GM18498 (cell line): ENCODE results near the gene WIPI1.
"Not testable (repeated sequence)": the region's sequence is repeated elsewhere in the genome, so short reads cannot be mapped to it uniquely, and the experiment has no call there.

ENCODE experiments used
- ATAC-seq: cut with Tn5 transposase; IDR thresholded peaks from one replicate; pipeline ENCODE4 v1.9.1; 2021; ENCODE audit warnings: mild to moderate bottlenecking, moderate library complexity; ENCODE audit not compliant: unreplicated experiment

The WIPI1 gene

DNA sequence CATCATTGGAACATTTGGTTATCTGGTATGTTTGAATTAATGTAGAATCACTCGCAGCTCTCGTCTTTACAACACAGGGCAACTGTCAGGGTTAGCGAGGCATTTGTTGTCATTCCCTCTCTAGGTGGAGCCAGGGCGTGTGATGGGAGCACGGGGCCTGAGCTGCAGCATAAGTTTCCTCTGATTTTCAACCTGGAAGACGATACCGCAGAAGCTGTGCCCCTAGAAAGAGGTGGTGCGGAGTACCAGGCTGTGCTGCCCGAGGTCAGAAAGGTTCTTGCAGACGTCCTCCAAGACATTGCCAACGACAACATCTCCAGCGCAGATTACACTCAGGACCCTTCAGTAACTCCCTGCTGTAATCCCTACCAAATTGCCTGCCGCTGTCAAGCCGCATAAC lies 37.2 kb downstream of the WIPI1 start:
- ATAC-seq = no peak

DNA sequence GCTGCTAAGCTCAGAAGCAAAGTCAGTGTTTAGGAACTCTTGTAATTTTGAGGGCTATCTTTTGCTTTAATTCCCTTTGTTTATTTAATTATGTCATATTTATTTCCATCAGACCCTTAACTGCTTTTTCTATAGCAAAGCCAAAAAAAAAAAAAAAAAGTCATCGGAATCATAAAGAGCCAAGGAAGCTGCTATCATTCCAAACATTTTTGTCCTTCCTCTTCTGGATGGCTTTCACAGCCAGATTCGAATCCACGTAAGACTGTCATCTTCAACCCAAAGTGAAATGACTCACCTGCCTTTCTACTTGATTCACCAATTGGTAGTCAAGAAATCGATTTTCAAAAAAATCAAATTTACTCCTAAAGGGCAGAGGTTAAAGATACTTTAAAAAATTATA lies 38.4 kb downstream of the WIPI1 start:
- no peak for ATAC-seq

DNA sequence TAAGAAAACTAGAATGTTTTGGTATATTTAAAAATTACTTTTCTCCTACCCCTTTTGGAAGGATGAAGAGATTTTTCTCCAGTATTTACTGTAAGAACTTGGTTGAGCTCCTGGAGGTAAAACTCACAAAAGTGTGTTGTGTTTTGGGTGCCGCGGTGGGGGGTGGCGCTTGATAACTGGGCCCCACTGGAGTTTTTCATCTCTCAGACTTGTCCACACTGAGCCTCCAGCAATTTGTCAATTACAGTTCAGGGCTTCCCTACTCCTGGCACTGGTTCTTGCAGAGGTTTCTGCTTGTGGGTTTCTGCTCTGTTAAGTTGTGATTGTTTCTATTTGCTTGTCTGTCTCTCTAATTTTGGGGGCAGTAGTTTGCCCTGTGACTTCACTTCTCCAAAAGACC lies 40.0 kb downstream of the WIPI1 start:
- ATAC-seq = no peak

DNA sequence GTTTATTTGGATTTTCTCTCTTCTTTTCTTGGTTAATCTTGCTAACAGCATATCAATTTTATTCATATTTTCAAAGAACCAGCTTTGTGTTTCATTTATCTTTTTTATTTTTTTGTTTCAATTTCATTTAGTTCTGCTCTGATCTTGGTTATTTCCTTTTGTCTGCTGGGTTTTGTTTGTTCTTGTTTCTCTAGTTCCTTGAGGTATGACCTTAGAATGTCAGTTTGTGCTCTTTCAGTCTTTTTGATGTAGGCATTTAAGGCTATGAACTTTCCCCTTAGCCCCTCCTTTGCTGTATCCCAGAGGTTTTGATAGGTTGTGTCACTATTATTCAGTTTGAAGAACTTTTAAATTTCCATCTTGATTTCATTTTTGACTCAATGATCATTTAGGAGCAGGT lies 42.4 kb downstream of the WIPI1 start:
- not testable (repeated sequence) for ATAC-seq

DNA sequence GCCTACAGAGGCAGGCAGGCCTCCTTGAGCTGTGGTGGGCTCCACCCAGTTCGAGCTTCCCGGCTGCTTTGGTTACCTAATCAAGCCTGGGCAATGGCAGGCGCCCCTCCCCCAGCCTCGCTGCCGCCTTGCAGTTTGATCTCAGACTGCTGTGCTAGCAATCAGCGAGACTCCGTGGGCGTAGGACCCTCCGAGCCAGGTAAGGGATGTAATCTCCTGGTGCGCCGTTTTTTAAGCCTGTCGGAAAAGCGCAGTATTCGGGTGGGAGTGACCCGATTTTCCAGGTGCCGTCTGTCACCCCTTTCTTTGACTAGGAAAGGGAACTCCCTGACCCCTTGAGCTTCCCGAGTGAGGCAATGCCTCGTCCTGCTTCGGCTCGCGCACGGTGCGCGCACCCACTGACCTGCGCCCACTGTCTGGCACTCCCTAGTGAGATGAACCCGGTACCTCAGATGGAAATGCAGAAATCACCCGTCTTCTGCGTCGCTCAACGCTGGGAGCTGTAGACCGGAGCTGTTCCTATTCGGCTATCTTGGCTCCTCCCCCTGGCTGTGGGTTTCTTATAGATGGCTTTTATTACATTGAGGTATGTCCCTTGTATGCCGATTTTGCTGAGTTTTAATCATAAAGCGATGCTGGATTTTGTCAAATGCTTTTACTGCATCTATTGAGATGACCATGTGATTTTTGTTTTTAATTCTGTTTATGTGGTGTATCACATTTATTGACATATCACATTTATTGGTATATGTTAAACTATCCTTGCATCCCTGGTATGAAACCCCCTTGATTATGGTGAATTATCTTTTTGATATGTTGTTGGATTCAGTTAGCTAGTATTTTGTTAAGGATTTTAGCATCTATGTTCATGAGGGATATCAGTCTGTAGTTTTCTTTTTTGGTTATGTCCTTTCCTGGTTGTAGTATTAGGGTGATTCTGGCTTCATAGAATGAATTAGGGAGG lies 43.4 kb downstream of the WIPI1 start:
- ATAC-seq = not testable (repeated sequence)

DNA sequence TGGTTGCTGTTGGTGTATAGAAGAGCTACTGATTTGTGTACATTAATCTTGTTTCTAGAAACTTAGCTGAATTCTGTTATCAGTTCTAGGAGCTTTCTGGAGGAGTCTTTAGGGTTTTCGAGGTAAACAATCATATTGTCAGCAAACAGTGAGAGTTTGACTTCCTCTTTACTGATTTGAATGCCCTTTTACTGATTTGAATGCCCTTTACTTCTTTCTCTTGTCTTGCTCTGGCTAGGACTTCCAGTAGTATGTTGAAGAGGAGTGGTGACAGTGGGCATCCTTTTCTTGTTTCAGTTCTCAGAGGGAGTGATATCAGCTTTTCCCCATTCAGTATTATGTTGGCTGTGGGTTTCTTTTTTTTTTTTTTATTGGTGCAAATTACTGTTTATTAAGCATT lies 49.6 kb downstream of the WIPI1 start:
- not testable (repeated sequence) for ATAC-seq

DNA sequence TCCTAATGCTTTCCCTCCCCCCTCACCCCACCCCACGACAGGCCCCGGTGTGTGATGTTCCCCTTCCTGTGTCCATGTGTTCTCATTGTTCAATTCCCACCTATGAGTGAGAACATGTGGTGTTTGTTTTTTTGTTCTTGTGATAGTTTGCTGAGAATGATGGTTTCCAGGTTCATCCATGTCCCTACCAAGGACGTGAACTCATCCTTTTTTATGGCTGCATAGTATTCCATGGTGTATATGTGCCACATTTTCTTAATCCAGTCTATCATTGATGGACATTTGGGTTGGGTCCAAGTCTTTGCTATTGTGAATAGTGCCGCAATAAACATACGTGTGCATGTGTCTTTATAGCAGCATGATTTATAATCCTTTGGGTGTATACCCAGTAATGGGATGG lies 53.5 kb downstream of the WIPI1 start:
- not testable (repeated sequence) for ATAC-seq

DNA sequence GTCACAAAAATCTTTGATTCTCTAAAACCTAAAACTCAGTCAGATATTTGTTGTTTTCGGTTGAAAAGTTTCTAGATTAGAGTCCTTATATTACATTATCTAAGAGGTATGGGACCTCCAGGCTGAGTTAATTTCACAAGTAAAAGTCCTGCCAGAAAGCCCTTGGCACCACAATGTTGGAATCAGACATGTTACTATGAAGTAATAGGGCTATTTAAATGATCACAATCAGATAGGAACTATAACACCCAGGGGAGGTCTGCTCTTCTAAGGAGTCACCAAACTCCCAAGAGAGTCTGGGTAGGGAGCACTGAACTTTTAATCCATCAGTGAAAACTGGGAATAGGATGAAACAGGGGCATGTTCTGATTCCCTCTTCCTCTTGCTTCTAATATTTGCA lies 54.2 kb downstream of the WIPI1 start:
- no peak for ATAC-seq

DNA sequence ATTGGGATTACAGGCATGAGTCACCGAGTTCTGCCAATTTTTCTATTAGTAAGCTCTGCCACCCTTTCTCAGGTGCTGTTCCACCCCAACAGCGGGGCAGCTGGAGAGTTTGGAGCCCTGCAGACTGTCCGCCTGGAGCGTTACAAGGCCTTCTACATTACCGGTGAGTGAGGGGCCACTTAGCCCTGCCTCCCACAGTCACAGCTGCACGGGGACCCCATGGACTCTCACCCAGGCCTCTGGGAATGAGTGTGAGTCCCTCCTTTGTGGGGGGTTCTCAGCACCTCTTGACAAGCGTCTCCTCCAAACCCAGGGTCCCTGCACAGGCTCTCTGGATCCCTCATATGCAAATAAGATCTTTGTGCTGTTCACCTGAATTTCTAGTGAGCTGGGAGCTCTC lies 56.0 kb downstream of the WIPI1 start:
- ATAC-seq = no peak

DNA sequence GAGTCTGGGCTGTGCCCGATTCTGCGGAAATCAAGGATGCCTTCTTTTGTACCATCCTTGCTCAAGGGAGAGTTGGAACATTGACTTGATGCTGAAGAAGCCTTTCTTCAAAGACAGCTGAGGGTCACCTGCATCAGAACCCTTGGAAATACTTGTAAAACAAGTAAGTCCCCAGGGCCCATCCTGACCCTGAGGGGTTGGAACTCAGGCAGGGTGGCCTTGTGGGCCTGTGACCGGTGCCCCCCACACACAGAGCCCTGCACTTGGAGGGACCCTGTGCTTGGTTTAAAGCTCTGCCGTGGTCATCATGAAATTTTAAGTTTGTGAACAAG lies 56.9 kb downstream of the WIPI1 start:
- no peak for ATAC-seq

DNA sequence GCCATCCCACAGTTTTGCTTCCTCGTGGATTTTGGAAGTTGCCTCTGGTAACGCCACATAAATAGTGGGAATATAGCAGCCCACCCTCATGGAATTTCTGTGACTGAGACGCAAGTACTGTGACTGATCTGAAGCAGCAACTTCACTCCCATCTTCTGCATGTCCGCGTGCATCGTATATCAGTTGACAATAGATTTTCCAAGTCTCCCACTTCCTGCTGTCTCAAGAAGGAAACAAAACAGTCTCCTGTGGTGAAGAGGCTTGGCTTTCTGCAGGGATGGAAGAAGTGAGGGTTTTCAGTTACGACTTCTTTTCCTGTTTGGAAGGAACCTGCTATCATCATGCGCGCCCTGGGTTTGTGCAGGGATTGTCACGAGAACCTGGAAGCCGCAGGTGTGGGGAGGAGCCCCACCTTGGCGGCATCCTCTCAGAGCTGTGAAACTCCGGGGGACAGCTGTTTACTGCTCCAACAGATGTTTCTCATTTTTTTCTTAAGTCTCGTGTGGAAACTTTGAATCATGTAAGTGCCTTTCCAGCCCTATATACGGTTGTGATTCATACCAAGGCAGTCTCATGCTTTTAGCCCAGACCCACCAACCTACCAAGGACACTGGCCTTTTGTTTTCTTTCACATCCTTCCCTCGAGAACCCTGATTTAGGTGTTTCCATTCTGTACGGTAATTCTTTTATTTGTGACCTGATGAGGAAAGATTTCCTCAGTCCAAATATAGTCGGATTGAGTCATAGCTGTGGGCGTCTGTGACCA lies 57.5 kb downstream of the WIPI1 start:
- no peak for ATAC-seq

DNA sequence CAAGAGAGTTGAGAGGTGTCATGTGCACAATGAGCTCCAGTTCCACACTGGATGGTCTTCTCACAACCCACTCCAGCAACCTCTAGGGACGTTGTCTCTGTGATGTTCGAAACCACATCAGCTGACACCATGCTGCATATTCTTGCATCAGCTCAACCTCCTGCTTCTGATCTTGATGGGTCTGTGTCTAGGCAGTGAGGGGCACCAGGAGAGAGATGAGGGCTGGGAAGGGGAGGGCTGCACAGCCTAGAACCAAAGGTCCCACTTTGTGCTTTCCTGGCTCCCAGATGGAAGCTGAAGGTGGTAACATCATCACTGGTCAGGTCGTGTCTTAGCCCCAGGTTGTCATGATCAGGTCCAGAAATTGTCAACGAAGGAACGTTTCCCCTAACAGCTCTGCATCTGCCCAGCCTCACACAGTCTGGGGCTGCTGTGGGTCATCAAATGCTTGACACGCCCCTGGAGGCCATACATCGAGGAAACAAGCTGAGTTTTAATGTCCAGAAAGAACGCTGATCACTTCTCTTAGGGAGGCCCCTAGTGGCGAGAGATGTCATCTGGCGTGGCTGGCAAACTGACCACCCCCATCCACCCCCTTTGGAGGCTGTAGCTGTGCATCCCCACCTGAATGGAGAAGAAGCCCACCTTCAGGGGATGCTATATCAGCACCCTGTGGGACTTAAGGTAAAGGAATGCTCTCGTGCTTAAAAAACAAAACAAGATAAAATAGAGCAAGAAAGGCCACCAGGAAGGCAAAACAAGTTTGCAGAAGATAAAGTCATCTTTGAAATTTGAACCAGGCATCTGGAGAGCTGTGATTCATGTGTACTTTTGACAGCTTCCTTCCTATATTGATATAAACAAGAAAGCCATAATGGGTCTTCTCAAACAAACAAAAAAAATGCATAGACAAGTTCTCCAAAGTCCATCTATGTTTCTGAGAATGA lies 58.3 kb downstream of the WIPI1 start:
- peak; percentile 90 for ATAC-seq

DNA sequence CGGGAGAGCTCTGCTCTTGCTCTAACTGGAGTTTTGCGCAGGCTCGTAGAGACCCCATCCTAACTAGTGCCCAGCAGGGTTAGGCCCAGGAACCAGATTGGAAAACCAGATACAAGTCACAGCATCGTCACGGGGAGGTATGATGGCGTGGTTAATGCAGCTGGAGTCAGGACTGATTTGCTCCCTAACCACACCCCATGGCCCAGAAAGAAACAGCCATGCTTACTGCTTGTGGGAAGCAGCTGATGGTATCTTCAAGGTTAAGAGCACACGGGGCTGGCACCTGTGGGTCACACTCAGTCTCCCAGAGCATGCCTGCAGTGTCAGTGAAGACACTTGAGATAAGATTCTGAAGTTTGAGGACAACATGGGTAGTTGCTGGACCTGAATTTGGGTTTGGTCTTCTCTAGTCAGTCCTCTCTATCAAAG lies 60.2 kb downstream of the WIPI1 start:
- no peak for ATAC-seq

DNA sequence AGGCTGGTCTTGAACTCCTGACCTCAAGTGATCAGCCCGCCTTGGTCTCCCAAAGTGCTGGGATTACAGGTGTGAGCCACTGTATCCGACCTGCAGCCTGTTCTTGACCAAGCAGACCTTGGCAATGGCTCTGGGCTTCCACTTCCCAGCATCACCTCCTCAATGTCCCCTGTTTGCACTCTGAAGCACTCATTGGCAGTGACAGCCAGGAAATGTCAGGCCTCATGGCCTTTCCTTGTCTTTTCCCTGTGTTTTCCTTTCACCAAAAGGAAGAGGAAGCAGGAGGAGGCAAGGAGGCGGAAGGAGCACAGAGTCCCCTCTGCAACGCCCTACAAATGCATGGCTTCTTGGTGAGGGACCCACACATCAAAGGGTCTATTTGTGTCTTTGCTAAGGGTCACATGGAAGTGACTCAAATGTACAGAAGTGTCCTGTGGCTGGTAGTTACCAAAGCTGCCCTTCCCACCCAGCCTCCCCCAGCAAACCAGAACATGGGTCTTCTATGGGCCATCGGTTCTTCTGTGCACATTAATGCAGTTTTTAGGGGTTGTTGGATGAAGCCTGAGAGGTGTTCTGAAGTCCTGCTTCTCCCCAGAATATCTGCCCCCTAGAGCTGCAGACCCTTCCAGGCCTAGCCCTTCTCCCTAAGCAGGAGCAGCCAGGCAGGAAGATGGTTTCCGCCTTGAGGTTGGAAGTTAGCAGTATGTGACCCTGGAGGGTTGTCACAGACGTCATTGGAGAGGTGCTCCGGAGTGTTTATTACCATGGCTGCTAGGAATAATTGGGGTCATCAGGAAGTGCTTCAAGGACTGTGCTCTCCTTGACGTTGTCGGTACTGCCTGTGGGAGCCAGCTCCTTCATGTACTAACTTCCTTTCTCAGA lies 60.8 kb downstream of the WIPI1 start:
- no peak for ATAC-seq

DNA sequence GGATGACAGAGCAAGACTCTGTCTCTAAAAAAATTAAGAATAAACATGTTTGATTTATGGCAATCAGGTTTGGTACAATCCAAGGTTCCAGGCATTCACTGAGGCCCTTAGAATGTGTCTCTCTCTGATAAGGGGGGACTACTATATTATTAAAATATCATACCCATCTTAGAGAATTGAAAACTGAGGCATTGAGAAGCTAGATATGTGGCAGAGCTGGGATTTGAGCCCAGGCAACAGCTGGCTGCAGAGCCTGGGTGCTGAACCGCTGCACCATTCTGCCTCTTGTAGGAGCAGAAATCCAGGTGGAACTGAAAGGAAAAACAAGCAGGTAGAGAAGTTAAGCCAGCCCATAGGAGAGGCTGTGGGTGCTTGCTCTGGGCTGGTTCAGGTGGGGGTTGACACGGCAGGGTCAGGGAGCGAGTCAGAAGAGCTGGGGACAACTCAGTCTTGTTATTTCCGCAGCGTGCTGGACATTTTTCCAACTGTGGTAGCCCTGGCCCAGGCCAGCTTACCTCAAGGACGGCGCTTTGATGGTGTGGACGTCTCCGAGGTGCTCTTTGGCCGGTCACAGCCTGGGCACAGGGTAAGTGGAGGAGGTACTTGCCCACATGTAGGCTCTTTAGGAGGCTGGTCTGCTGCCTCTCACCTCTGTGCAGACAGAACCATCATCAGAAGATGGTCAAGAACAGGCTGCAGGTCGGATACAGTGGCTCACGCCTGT lies 62.5 kb downstream of the WIPI1 start:
- no peak for ATAC-seq

DNA sequence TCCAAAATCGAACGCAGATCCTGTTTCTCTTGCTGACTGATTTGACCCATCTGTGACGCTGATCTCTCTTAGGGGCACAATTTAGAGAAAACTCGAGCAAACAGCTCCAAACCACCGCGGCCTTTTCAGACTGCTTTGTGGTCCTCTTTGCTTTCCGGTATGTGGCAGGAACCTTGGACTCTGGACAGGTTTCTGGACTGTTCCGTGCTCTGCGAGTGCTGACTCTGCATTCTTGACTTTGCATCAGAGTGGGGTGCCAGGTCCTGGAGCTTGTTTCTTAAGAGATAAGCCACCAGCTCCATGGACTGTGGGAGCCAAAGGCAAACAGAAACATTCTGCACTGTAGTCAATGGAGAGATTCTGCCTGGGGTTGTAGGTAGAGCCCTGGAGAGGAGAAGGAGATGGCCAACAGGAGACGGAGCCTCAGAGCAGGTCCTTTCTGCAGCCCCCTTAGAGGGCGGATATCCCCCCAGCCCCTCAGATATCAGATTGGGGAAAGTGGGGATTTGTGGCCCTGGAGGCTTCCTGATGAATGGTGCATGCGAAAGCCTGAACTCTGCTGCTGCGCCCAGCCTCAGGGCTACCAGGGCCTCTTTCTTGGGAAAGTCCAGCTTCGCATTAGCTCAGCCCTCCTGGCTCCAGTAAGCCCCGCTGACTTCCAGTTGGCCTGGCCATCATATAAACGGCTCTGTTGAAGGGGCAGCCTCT lies 65.6 kb downstream of the WIPI1 start:
- ATAC-seq = no peak

DNA sequence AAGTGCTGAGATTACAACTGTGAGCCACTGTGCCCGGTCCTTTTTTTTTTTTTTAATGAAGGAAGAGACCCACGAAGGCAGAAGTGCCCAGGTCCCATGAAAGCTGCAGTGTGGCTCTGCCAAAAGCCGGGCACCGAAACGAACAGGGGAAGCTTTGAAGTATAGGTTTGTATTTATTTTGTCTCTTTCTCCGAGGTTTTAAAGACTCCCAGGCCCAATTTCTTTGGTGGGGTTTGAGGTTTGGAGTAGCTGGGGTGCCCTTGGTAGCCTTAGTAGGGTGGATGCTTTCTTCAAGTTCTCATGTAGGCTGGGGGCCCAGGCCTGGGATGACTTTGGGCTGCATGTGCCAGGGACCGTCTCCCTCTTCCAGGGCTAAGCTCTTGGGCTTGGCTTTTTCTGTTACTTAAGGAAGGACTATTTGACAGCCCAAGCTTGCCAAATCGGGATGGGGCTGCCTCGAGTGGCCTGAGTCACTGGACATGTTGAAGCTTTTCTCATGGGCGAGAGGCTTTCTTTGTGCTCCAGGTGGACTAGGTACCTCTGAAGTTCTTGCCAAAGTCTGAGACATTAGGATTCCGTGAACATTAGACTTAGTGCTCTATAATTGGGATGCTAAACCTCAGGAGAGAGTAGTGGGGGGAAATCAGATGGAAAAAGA lies 66.3 kb downstream of the WIPI1 start:
- no peak for ATAC-seq

DNA sequence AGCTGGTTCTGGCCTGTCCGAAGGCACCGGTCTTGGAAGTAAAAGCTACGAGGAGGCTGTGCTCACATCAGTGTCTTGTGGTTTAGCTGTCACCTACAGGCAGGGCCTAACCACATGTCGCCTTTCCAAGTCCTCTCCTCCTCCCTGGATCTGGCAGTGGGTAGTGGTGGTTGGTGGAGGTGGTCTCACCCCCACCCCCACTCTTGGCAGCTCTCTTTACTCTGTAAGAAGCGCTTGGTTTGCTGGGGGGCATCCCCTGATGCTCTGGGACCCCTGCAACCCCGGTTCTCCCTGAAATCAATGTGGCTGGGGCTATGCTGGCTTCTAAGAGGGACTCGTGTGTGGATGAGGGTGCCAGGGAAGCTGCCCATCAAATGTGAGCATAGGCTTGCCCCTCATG lies 68.3 kb downstream of the WIPI1 start:
- no peak for ATAC-seq
